HCT116 (cell line): Measurements from ENCODE around the gene LCNL1. TPM values are rescaled to one million over a fixed set of nuclear protein-coding genes. Genes with fewer than 3 reads are reported as not detected.

Source experiments
- ATAC-seq: fragments of 200-7000 bp; cut with Tn5 transposase; 2 replicates; pipeline ENCODE4 v1.9.1; 2020; ENCODE audit warnings: mild to moderate bottlenecking, moderate library complexity
- BruUV-seq: library from RNA; stranded (reverse); fragments of 400-500 nt; replicated peaks from 2 replicates; lab custom pipeline; 2021; lab: Mats Ljungman, UMichigan
- CTCF ChIA-PET: fragments of 300-600 bp; sonication (Branson Sonifier 250); formaldehyde crosslinking; loops from one replicate; lab custom pipeline; 2021; ENCODE audit warnings: antibody characterized with exemption; lab: Charles Lee
- POLR2A ChIA-PET: fragments of 300-600, 350-600 bp; sonication (Branson Sonifier 250); formaldehyde crosslinking; loops from one replicate; lab custom pipeline; 2021; ENCODE audit warnings: antibody characterized with exemption; lab: Charles Lee
- RAD21 ChIA-PET, 2 experiments: fragments of 300-600 bp; sonication (Branson Sonifier 250); formaldehyde crosslinking; loops; one replicate each; lab custom pipeline; 2023; ENCODE audit warnings: low total read pairs in 2 of 2; ENCODE audit not compliant: uncharacterized antibody in 2 of 2, unreplicated experiment in 2 of 2, low non-redundant PET in 1 of 2; lab: Charles Lee
- DNase-seq: peaks from one replicate; pipeline ENCODE4 v3.0.0-alpha.2; 2010; ENCODE audit warnings: low read depth, low spot score
- H2AFZ ChIP-seq: fragments of 200-600 bp; shearing (Covaris generic), sonication (generic); 2 replicates; pipeline ENCODE4 v1.6.1; 2017; ENCODE audit warnings: low read depth, mixed run types, mixed read lengths, antibody characterized with exemption, low read length; ENCODE audit not compliant: poor library complexity, severe bottlenecking
- H3K27ac ChIP-seq: 2 replicates; pipeline ENCODE4 v1.5.1; 2012; ENCODE audit warnings: low read depth, low read length
- H3K27me3 ChIP-seq: fragments of 200-600 bp; sonication (generic); 2 replicates; pipeline ENCODE4 v1.6.1; 2016; ENCODE audit warnings: mixed run types, low read length, mixed read lengths; ENCODE audit not compliant: insufficient read depth
- H3K36me3 ChIP-seq, 2 experiments: fragments of 200-500 bp in 1 of 2; fragments of 200-600 bp in 1 of 2; sonication (Bioruptor generic) in 1 of 2; sonication (generic) in 1 of 2; 2 replicates each; pipeline versions ENCODE4 v1.5.1 to v1.6.1; 2014 to 2016; ENCODE audit warnings: low read length in 2 of 2, inconsistent platforms in 1 of 2, mixed read lengths in 1 of 2, mixed run types in 1 of 2; ENCODE audit not compliant: insufficient read depth in 2 of 2, control insufficient read depth in 1 of 2
- H3K4me1 ChIP-seq, 2 experiments: fragments of 200-600 bp in 1 of 2; sonication (generic) in 1 of 2; 2 replicates each; pipeline versions ENCODE4 v1.5.1 to v1.6.1; 2012 to 2017; ENCODE audit warnings: low read length in 2 of 2, inconsistent platforms in 1 of 2, mild to moderate bottlenecking in 1 of 2, mixed read lengths in 1 of 2, mixed run types in 1 of 2, moderate library complexity in 1 of 2; ENCODE audit not compliant: insufficient read depth in 2 of 2, control insufficient read depth in 1 of 2
- H3K4me2 ChIP-seq: fragments of 200-600 bp; sonication (generic); 2 replicates; pipeline ENCODE4 v1.6.1; 2017; ENCODE audit warnings: mixed run types, low read length, mixed read lengths
- H3K4me3 ChIP-seq, 2 experiments: fragments of 200-600 bp in 1 of 2; sonication (generic) in 1 of 2; replicated peaks in 1 of 2; 2 replicates each; pipeline ENCODE4 v1.5.1; 2011 to 2016; ENCODE audit warnings: low read length in 2 of 2, control low read depth in 1 of 2, low read depth in 1 of 2, mild to moderate bottlenecking in 1 of 2, mixed read lengths in 1 of 2, mixed run types in 1 of 2
- H3K79me2 ChIP-seq: fragments of 200-600 bp; sonication (generic); 2 replicates; pipeline ENCODE4 v1.6.1; 2017; ENCODE audit warnings: mild to moderate bottlenecking, mixed run types, low read length, moderate library complexity, mixed read lengths; ENCODE audit not compliant: insufficient read depth
- H3K9ac ChIP-seq: fragments of 200-600 bp; sonication (generic); 2 replicates; pipeline ENCODE4 v1.6.1; 2016; ENCODE audit warnings: low read length, mixed read lengths
- H3K9me2 ChIP-seq: fragments of 200-600 bp; sonication (generic), shearing (Covaris generic); 2 replicates; pipeline ENCODE4 v1.6.1; 2017; ENCODE audit warnings: mixed run types, mild to moderate bottlenecking, moderate library complexity; ENCODE audit not compliant: insufficient read depth
- H3K9me3 ChIP-seq, 2 experiments: fragments of 200-500 bp in 1 of 2; fragments of 200-600 bp in 1 of 2; sonication (Bioruptor generic) in 1 of 2; sonication (generic) in 1 of 2; 2 replicates each; pipeline ENCODE4 v1.6.1; 2014 to 2017; ENCODE audit warnings: low read length in 2 of 2, mixed read lengths in 2 of 2, inconsistent platforms in 1 of 2, low read depth in 1 of 2, mild to moderate bottlenecking in 1 of 2, mixed run types in 1 of 2, moderate library complexity in 1 of 2; ENCODE audit not compliant: control insufficient read depth in 1 of 2, insufficient read depth in 1 of 2
- H4K20me1 ChIP-seq: fragments of 200-600 bp; sonication (generic), shearing (Covaris generic); 2 replicates; pipeline ENCODE4 v1.6.1; 2017; ENCODE audit warnings: mixed run types, mild to moderate bottlenecking, moderate library complexity; ENCODE audit not compliant: insufficient read depth
- CEBPB ChIP-seq: IDR thresholded peaks from 2 replicates; pipeline ENCODE4 v1.6.1; 2012; ENCODE audit warnings: low read depth
- CTCF ChIP-seq, 3 experiments: fragments of 200-600 bp in 1 of 3; sonication (generic) in 1 of 3; IDR thresholded peaks in 2 of 3; conservative IDR thresholded peaks in 1 of 3; 2 replicates each; pipeline ENCODE4 v1.5.1; 2012 to 2017; ENCODE audit warnings: low read depth in 2 of 3, low read length in 2 of 3, antibody characterized with exemption in 1 of 3, borderline replicate concordance in 1 of 3, control low read depth in 1 of 3, mild to moderate bottlenecking in 1 of 3, mixed read lengths in 1 of 3, mixed run types in 1 of 3, moderate library complexity in 1 of 3; ENCODE audit not compliant: insufficient read depth in 1 of 3
- ELF1 ChIP-seq: IDR thresholded peaks from 2 replicates; pipeline ENCODE4 v1.6.1; 2012; ENCODE audit warnings: low read depth, borderline replicate concordance
- EZH2phosphoT487 ChIP-seq: fragments of 200-600 bp; IDR thresholded peaks from 2 replicates; pipeline ENCODE4 v1.6.1; 2018; ENCODE audit warnings: antibody characterized with exemption, borderline replicate concordance
- MAX ChIP-seq: IDR thresholded peaks from 2 replicates; pipeline ENCODE4 v1.6.1; 2012
- RAD21 ChIP-seq: IDR thresholded peaks from 2 replicates; pipeline ENCODE4 v1.6.1; 2012; ENCODE audit warnings: low read depth, mild to moderate bottlenecking
- TCF7L2 ChIP-seq: IDR thresholded peaks from 2 replicates; pipeline ENCODE4 v1.7.0; 2011; ENCODE audit warnings: borderline replicate concordance, inconsistent platforms; ENCODE audit not compliant: insufficient read depth, insufficient read length; ENCODE audit errors: extremely low read depth
- ZBTB33 ChIP-seq: IDR thresholded peaks from 2 replicates; pipeline ENCODE4 v1.6.1; 2011; ENCODE audit warnings: mild to moderate bottlenecking, low read length, moderate library complexity; ENCODE audit not compliant: insufficient replicate concordance; ENCODE audit errors: extremely low read depth
- ZNF274 ChIP-seq: fragments of 200-500 bp; sonication (Bioruptor generic); IDR thresholded peaks from 2 replicates; pipeline ENCODE4 v1.6.1; 2014; ENCODE audit warnings: mild to moderate bottlenecking, low read depth, low read length, inconsistent platforms
- intact Hi-C: fragments of 100-400 bp; cut with micrococcal nuclease; formaldehyde crosslinking; loops from 2 replicates; pipeline ENCODE4 v1.10.0; 2022
- total RNA-seq: library from RNA; stranded (reverse); gene quantifications from one replicate; pipeline ENCODE4 v1.2.1, GENCODE V29; 2021; ENCODE audit not compliant: unreplicated experiment

LCNL1 gene
- total RNA-seq, 1 experiment from 2014 or later: 0.44 TPM

- DNase-seq: no peak
- no TSS peak for BruUV-seq
- intact Hi-C loops: no loop called here
- no peak for ATAC-seq
- Histone ChIP-seq H4K20me1 (no peaks in the 10 kb centered on the region), H3K9me2 (no peaks in the 10 kb centered on the region), H3K79me2 (no peaks in the 10 kb centered on the region; the same call in 1 of the 2 replicates), H3K27me3 (no peaks in the 10 kb centered on the region), H3K4me3 (no peak overlapping the region), H3K9ac (no peak overlapping the region), H3K4me2 (no peak overlapping the region), H3K27ac (no peak overlapping the region), H2AFZ (no peak overlapping the region), H3K4me1 (no peaks in the 10 kb centered on the region), H3K36me3 (peaks cover 6 to 11% of the 10 kb centered on the region in 2 experiments; a peak in 3 of 4 replicates), H3K9me3 (no peaks in the 10 kb centered on the region)
- CTCF ChIA-PET: interaction anchor here (1.8 kb wide), 1 partner anchor 11 kb away, joined by 5 read pairs; no protein-coding TSS in a partner anchor
- TF ChIP-seq CEBPB: no peak
- TF ChIP-seq ZBTB33: no peak
- no peak for TF ChIP-seq ZNF274
- TF ChIP-seq RAD21: no peak
- no peak for TF ChIP-seq TCF7L2
- no peak for TF ChIP-seq CTCF (IDR thresholded peaks at IDR 0.05 in 2 of 3, conservative IDR thresholded peaks at IDR 0.05 in 1 of 3; ENCODE audit: borderline replicate concordance in 1 of 3, insufficient read depth in 1 of 3, low read depth in 2 of 3, low read length in 2 of 3)
- TF ChIP-seq MAX: no peak
- no peak for TF ChIP-seq EZH2phosphoT487
- no peak for TF ChIP-seq ELF1
- POLR2A ChIA-PET: no interaction called here
- RAD21 ChIA-PET: no interaction called here
These were observed 46.1 kb upstream of the LCNL1 start for GRCh38 chr9:136936645-136937170.
